ENCODE measurements around the gene DPP7. TPM values are rescaled to one million over a fixed set of nuclear protein-coding genes. Genes with fewer than 3 reads are reported as not detected.

Gene DPP7
- total RNA-seq, 2 experiments from 2014 or later = 222 to 227 TPM

DNA sequence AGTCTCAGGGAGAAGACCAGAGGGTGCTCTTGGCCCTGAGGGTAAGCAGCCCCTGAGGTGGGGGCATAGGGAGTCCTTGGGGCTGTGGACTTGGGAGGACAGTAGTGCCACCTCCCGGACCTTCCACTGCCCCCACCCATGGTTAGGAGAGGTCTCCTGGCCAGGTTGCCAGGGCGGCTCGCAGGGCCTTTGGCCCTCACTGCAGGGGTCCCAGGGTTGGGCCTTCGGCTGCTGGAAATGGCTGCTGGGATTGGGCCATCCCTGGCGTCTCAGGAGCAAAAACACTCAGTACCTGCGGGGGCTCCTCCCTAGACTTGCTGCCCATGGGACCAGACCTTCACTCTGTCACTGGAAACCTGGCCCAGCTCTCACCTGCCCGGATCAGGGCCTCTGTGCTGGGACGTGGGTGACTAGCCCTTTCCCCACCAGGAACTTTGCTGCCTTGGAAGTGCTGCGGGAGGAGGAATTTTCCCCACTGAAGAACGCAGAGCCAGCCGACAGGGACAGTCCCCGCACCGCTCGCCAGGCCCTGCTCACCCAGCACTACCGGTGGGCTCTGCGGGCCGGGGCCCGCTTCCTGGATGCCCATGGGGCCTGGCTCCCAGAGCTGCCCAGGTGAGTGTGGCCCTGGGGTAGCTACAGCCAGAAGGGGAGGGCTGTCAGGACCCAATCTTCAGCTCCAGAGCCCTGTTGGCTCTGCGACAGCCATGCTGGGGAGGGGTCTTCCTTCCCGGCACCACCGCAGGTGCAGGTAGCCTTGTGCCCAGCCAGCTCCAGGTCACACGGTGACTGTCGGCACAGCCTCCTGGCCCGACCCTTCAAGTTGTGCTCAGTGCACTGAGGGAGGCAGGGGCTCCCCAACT is 34.0 kb downstream of the DPP7 start:
- POLR2A ChIA-PET = interaction anchor here (1.3 kb wide), 1 partner anchor 9 kb away, joined by 3 read pairs; no protein-coding TSS in a partner anchor
- peak overlapping the region; percentile 47 for H3K4me3 Mint-ChIP-seq
- TF ChIP-seq, protein P1, sequence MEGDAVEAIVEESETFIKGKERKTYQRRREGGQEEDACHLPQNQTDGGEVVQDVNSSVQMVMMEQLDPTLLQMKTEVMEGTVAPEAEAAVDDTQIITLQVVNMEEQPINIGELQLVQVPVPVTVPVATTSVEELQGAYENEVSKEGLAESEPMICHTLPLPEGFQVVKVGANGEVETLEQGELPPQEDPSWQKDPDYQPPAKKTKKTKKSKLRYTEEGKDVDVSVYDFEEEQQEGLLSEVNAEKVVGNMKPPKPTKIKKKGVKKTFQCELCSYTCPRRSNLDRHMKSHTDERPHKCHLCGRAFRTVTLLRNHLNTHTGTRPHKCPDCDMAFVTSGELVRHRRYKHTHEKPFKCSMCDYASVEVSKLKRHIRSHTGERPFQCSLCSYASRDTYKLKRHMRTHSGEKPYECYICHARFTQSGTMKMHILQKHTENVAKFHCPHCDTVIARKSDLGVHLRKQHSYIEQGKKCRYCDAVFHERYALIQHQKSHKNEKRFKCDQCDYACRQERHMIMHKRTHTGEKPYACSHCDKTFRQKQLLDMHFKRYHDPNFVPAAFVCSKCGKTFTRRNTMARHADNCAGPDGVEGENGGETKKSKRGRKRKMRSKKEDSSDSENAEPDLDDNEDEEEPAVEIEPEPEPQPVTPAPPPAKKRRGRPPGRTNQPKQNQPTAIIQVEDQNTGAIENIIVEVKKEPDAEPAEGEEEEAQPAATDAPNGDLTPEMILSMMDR (IDR thresholded peaks at IDR 0.05) = no peak
- no peak overlapping the region for H3K27ac Mint-ChIP-seq
- H3K36me3 Mint-ChIP-seq (ENCODE audit: low read depth) = peaks cover 19% of the 10 kb centered on the region
- intact Hi-C loops (cut with micrococcal nuclease) = no loop called here
- CTCF ChIA-PET = interaction anchor here (1.9 to 2.8 kb wide), 2 partner anchors 11 to 17 kb away, joined by 7 to 12 read pairs; partner anchors contain the start of gene SAPCD2
- ATAC-seq (no peak), DNase-seq (no peak)
- no peaks in the 10 kb centered on the region for H3K9me3 Mint-ChIP-seq
- H3K4me1 Mint-ChIP-seq (ENCODE audit: low read depth) = peaks cover 23% of the 10 kb centered on the region
- H3K27me3 Mint-ChIP-seq = no peaks in the 10 kb centered on the region

DNA sequence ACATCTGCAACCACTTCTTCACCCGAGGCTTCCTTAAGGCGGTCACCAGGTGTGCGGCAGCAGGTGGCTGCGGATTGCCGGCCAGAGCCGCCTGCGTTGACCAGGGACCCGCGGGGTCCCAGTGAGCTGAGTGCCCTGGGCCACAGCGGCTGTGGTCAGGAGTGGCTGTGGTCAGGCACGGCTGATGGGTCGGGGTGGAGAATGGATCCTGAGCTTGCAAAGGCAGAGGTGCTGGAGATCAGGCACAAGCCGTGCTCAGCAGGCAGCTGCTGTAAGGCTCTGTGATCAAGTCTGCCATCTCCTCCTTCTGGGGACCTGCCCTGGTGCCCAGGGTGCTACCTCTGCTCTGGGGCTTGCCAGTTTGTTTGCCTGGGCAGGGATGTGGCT is 35.1 kb downstream of the DPP7 start:
- intact Hi-C loops (cut with micrococcal nuclease) = no loop called here
- H3K27ac Mint-ChIP-seq = no peak overlapping the region
- CTCF ChIA-PET = interaction anchor here (0.8 kb wide), 2 partner anchors 9 to 11 kb away, joined by 3 to 4 read pairs; partner anchors contain the start of gene SAPCD2
- TF ChIP-seq, protein P1 (IDR thresholded peaks at IDR 0.05) = no peak
- DNase-seq = no peak
- H3K9me3 Mint-ChIP-seq = no peaks in the 10 kb centered on the region
- peaks cover 14% of the 10 kb centered on the region for H3K4me1 Mint-ChIP-seq (ENCODE audit: low read depth)
- H3K4me3 Mint-ChIP-seq = peak overlapping the region; percentile 47
- peaks cover 19% of the 10 kb centered on the region for H3K36me3 Mint-ChIP-seq (ENCODE audit: low read depth)
- no peak for ATAC-seq
- H3K27me3 Mint-ChIP-seq = no peaks in the 10 kb centered on the region
- POLR2A ChIA-PET = interaction anchor here (1.3 kb wide), 1 partner anchor 8 kb away, joined by 3 read pairs; no protein-coding TSS in a partner anchor

DNA sequence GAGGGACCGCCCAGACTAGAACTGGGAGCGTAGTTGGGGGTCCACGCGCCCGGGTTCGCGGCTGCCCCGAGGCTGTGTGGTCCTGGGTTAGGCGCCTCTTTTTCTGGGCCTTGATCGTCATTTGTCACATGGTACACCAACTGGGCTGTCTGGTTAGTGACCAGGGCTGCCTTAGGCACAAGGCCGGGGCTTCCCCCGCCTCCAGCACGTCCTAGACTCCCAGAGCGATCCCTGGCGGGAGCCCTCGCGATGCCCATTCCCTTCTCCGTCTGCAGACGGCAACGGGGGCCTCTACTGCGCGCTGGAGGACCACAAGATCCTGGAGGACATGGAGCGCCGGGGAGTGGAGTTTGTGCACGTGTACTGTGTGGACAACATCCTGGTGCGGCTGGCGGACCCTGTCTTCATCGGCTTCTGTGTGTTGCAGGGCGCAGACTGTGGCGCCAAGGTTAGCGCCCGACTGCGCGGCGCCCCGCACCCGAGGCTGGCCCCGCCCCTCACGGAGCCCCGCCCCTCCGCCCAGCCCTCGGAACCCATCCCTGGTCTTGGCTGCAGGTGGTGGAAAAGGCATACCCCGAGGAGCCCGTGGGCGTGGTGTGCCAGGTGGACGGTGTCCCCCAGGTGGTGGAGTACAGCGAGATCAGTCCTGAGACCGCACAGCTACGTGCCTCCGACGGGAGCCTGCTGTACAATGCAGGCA is 35.7 kb downstream of the DPP7 start:
- DNase-seq = no peak
- ChIA-PET POLR2A (interaction anchor here (1.3 to 1.5 kb wide), 2 partner anchors 8 kb away, joined by 3 read pairs; partner anchors contain the start of gene MAN1B1), CTCF (interaction anchor here (0.8 kb wide), 2 partner anchors 8 to 11 kb away, joined by 3 to 4 read pairs; partner anchors contain the start of gene SAPCD2)
- Mint-ChIP-seq H3K4me3 (peak overlapping the region; percentile 79), H3K27ac (no peak overlapping the region), H3K9me3 (no peaks in the 10 kb centered on the region), H3K27me3 (no peaks in the 10 kb centered on the region), H3K36me3 (ENCODE audit: low read depth) (peaks cover 19% of the 10 kb centered on the region), H3K4me1 (ENCODE audit: low read depth) (peaks cover 13% of the 10 kb centered on the region)
- no peak for ATAC-seq
- intact Hi-C loops (cut with micrococcal nuclease) = no loop called here
- TF ChIP-seq, protein P1 (IDR thresholded peaks at IDR 0.05) = no peak

DNA sequence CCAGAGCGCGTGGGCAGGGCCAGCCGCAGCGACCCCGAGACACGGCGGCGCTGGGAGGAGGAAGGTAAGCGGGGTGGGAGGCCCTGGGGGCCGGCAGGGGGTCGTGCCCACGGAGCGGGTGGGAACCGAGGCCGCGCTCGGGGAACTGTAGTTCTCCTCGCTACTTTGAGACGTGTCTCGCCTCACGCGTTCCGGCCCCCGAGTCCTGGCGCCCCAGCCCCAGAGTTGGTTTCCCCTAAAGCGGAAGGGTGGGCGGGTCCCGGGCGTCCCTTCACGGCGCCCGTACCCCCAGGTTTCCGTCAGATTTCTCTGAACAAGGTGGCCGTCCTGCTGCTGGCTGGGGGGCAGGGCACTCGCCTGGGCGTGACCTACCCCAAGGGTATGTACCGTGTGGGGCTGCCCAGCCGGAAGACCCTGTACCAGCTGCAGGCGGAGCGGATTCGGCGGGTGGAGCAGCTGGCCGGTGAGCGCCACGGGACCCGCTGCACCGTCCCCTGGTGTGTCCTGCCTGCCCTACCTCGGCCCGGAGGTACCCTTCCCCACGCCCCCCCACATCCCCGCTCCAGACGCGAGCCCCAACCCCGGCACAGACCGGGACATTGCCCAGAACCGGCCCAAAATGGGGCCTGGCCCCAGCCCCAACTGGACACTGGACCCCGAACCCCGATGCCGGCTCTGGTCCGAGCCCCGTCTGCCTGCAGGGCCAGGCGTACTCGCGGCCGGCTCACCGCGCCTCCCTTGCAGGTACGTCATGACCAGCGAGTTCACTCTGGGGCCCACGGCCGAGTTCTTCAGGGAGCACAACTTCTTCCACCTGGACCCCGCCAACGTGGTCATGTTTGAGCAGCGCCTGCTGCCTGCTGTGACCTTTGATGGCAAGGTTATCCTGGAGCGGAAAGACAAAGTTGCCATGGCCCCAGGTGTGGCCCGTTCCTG is 36.5 kb downstream of the DPP7 start:
- Mint-ChIP-seq H3K4me1 (ENCODE audit: low read depth) (peaks cover 7% of the 10 kb centered on the region), H3K27ac (peak overlapping the region; percentile 71), H3K27me3 (no peaks in the 10 kb centered on the region), H3K36me3 (ENCODE audit: low read depth) (peaks cover 18% of the 10 kb centered on the region), H3K4me3 (peak overlapping the region; percentile 79), H3K9me3 (no peaks in the 10 kb centered on the region)
- POLR2A ChIA-PET = interaction anchor here (1.0 to 1.5 kb wide), 3 partner anchors 9 to 163 kb away, joined by 3 read pairs; partner anchors contain the start of genes MAN1B1 and TUBB4B
- TF ChIP-seq, protein P1 (IDR thresholded peaks at IDR 0.05) = no peak
- CTCF ChIA-PET = interaction anchor here (1.1 to 2.4 kb wide), 5 partner anchors 11 to 49 kb away, joined by 4 to 18 read pairs (median 7); partner anchors contain the start of gene NPDC1
- DNase-seq (peak; percentile 85), ATAC-seq (peak; percentile 71)
- intact Hi-C loops (cut with micrococcal nuclease) = no loop called here

Data from activated CD8-positive, alpha-beta T cell treated with anti-CD3 and anti-CD28 coated beads for 36 hours (primary cell).